ENCODE results near the gene TET1.

DNA sequence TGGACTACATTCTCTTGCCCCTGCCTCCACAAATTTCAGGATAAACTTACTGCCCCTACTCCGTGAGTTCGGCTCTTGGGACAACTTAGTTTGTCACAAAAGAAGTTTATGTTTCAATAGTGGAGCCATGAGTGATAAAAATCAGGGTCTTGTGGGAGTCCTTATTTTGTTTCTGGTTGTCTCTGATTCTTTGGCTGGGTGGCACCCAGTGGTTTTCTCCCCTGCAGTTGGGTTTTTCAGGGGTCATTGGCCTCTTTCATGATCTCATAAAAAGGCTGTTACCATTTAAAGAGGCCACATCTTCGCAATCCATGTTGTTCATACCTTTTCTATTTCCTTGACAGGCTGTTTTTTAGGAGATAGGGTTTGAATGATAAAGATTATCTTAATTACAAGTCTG is 5.5 kb downstream of the TET1 start:
- TF ChIP-seq, protein P1, sequence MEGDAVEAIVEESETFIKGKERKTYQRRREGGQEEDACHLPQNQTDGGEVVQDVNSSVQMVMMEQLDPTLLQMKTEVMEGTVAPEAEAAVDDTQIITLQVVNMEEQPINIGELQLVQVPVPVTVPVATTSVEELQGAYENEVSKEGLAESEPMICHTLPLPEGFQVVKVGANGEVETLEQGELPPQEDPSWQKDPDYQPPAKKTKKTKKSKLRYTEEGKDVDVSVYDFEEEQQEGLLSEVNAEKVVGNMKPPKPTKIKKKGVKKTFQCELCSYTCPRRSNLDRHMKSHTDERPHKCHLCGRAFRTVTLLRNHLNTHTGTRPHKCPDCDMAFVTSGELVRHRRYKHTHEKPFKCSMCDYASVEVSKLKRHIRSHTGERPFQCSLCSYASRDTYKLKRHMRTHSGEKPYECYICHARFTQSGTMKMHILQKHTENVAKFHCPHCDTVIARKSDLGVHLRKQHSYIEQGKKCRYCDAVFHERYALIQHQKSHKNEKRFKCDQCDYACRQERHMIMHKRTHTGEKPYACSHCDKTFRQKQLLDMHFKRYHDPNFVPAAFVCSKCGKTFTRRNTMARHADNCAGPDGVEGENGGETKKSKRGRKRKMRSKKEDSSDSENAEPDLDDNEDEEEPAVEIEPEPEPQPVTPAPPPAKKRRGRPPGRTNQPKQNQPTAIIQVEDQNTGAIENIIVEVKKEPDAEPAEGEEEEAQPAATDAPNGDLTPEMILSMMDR (IDR thresholded peaks at IDR 0.05), result no peak
- no peak for TF ChIP-seq POLR2A (IDR thresholded peaks at IDR 0.05)
